Stomach (tissue), 9 donors: ENCODE data around the gene PRDM12. TPM values are rescaled to one million over a fixed set of nuclear protein-coding genes. Genes with fewer than 3 reads are reported as not detected.
A peak's percentile ranks its signal among the peaks of the same experiment; 100 is the strongest.

ENCODE experiments used
- DNase-seq, 2 donors: peaks; one replicate each; pipeline versions ENCODE4 v3.0.0 to v3.0.0-alpha.2; 2013 to 2019
- H3K27ac ChIP-seq, 5 donors: fragments of 200-600 bp in 4 of 5; sonication (generic) in 4 of 5; one replicate each; pipeline ENCODE4 v1.5.1; 2013 to 2019; ENCODE audit warnings: mild to moderate bottlenecking in 1 of 5, moderate library complexity in 1 of 5
- H3K27me3 ChIP-seq, 3 donors: fragments of 200-600 bp; sonication (generic); one replicate each; pipeline ENCODE4 v1.5.1; 2017 to 2019; ENCODE audit warnings: mixed run types in 1 of 3
- H3K36me3 ChIP-seq, 4 donors: fragments of 200-600 bp; sonication (generic); 1 replicate in 3 of 4; 2 replicates in 1 of 4; pipeline ENCODE4 v1.5.1; 2016 to 2019
- H3K4me1 ChIP-seq, 4 donors: fragments of 200-600 bp; sonication (generic); one replicate each; pipeline ENCODE4 v1.5.1; 2016 to 2019
- H3K4me3 ChIP-seq, 4 donors: fragments of 200-600 bp; sonication (generic) in 3 of 4; one replicate each; pipeline ENCODE4 v1.5.1; 2016 to 2019; ENCODE audit warnings: mild to moderate bottlenecking in 1 of 4
- H3K9me3 ChIP-seq, 4 donors: fragments of 200-600 bp; sonication (generic); one replicate each; pipeline ENCODE4 v1.5.1; 2016 to 2019
- CTCF ChIP-seq, 7 experiments: fragments of 450-650 bp in 4 of 7; fragments of 200-600 bp in 3 of 7; sonication (generic) in 3 of 7; IDR thresholded peaks; one replicate each; pipeline ENCODE4 v1.5.1; 2016 to 2019; ENCODE audit warnings: antibody characterized with exemption in 7 of 7, control low read depth in 2 of 7, mild to moderate bottlenecking in 1 of 7
- EP300 ChIP-seq: sonication (generic); formaldehyde crosslinking; IDR thresholded peaks from one replicate; pipeline ENCODE4 v1.6.1; 2017; ENCODE audit warnings: antibody characterized with exemption
- POLR2A ChIP-seq, 4 donors: fragments of 450-650 bp; IDR thresholded peaks; one replicate each; pipeline ENCODE4 v1.6.1; 2016; ENCODE audit warnings: antibody characterized with exemption in 4 of 4, control low read depth in 2 of 4, mild to moderate bottlenecking in 1 of 4, moderate library complexity in 1 of 4
- POLR2AphosphoS5 ChIP-seq, 3 donors: sonication (generic); formaldehyde crosslinking; IDR thresholded peaks; one replicate each; pipeline ENCODE4 v1.6.1; 2016; ENCODE audit warnings: antibody characterized with exemption in 3 of 3
- WGBS, 5 donors: extraction: QIAGEN DNeasy Blood & Tissue Kit in 3 of 5; methylation state at CpG; one replicate each; pipeline versions ENCODE4 v1.1.5 to v1.1.7; 2013 to 2018; 5-methylcytosine and 5-hydroxymethylcytosine counted together
- intact Hi-C: fragments of 100-400 bp; cut with DNase I; formaldehyde crosslinking; loops from one replicate; pipeline ENCODE4 v1.15.1; 2023; ENCODE audit warnings: low total_unique reads
- polyA plus RNA-seq, 3 donors: library from polyadenylated mRNA; stranded (reverse); fragments of 200-250 nt; gene quantifications; one replicate each; pipeline ENCODE4 v1.2.3, GENCODE V29; 2013
- total RNA-seq, 5 donors: library from RNA; depleted of rRNA; stranded (reverse); fragments of >200 nt; gene quantifications; one replicate each; pipeline versions ENCODE4 v1.1.0 to v1.2.3, GENCODE V29; 2014 to 2016
- donor health status: healthy with polysubstance abuse.
- donor health status: Bipolar disorder and iron deficiency.
- donor health status: healthy.

PRDM12 gene
- total and polyA plus RNA-seq, 8 donors: 0.08 TPM; not detected in 7

GRCh38 chr9:130688072-130688471 is 23.7 kb downstream of the PRDM12 start:
- H3K4me1 ChIP-seq: peaks cover 0 to 24% (median 15%) of the 10 kb centered on the region in 4 donors
- TF ChIP-seq POLR2AphosphoS5 (IDR thresholded peaks at IDR 0.05): no peak
- TF ChIP-seq EP300: no peak
- TF ChIP-seq CTCF (IDR thresholded peaks at IDR 0.05): no peak
- no peak for TF ChIP-seq POLR2A (IDR thresholded peaks at IDR 0.05)
- no peak overlapping the region for H3K4me3 ChIP-seq
- intact Hi-C loops: no loop called here
- H3K36me3 ChIP-seq: no peaks in the 10 kb centered on the region
- WGBS, 5 donors: 69 to 83% (median 77%) methylated on average over 5 of the region's 5 CpGs
- H3K27ac ChIP-seq: no peak overlapping the region
- H3K27me3 ChIP-seq: no peaks in the 10 kb centered on the region
- DNase-seq: no peak
- H3K9me3 ChIP-seq: peaks cover 0 to 6% (median 2%) of the 10 kb centered on the region in 4 donors

- no peak for DNase-seq
- peaks cover 0 to 6% (median 2%) of the 10 kb centered on the region in 4 donors for H3K9me3 ChIP-seq
- peak overlapping the region; percentile 38 to 48 (median 42) for H3K4me3 ChIP-seq
- H3K4me1 ChIP-seq: peaks cover 5 to 34% (median 24%) of the 10 kb centered on the region in 4 donors
- TF ChIP-seq EP300: no peak
- no peak for TF ChIP-seq POLR2A (IDR thresholded peaks at IDR 0.05)
- no peak for TF ChIP-seq POLR2AphosphoS5 (IDR thresholded peaks at IDR 0.05)
- intact Hi-C loops: no loop called here
- peak overlapping the region; percentile 83 to 95 (median 88) for H3K27ac ChIP-seq
- 8 to 48% (median 15%) methylated on average over 1 of the region's 1 CpG for WGBS, 5 donors
- H3K36me3 ChIP-seq: no peaks in the 10 kb centered on the region
- H3K27me3 ChIP-seq: no peaks in the 10 kb centered on the region
These were observed 25.2 kb downstream of the PRDM12 start for GRCh38 chr9:130689572-130689936.

- H3K9me3 ChIP-seq: peaks cover 0 to 4% (median under 1%) of the 10 kb centered on the region in 4 donors
- peak overlapping the region; percentile 83 to 95 (median 88) for H3K27ac ChIP-seq
- no peaks in the 10 kb centered on the region for H3K27me3 ChIP-seq
- H3K36me3 ChIP-seq: no peaks in the 10 kb centered on the region
- WGBS, 5 donors: 26 to 44% (median 32%) methylated on average over 15 of the region's 15 CpGs
- intact Hi-C loops: no loop called here
- peaks cover 10 to 40% (median 29%) of the 10 kb centered on the region in 4 donors for H3K4me1 ChIP-seq
- DNase-seq: peak; percentile 87 to 95
- TF ChIP-seq CTCF (IDR thresholded peaks at IDR 0.05) (no peak), POLR2AphosphoS5 (IDR thresholded peaks at IDR 0.05) (peak; percentile 20 to 82 (median 74)), POLR2A (IDR thresholded peaks at IDR 0.05) (peak in 1 of 4 donors; percentile 66)
- peak overlapping the region; percentile 38 to 48 (median 42) for H3K4me3 ChIP-seq
These were observed 25.7 kb downstream of the PRDM12 start for GRCh38 chr9:130689937-130690700.

DNA sequence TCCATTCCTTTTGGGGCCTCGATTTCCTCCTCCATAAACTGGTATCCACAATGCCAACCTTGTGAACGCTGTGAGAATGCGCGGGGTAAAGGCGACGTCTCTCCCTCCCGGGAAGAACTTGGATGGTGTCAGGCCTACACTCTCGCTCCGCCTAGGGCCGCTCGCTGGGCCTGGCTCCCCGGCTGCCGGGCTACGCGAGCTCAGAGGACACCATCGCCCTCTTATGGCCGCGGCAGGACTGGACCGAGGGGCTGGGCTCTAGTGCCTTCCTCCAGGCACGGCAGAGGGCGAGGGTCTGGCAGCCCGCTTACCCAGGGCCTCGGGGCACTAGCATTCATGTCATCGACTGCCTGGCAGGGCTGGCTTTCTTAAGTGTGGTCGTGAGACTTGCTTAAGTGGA is 27.9 kb downstream of the PRDM12 start:
- TF ChIP-seq POLR2A (IDR thresholded peaks at IDR 0.05): no peak
- TF ChIP-seq EP300: no peak
- peaks cover 14 to 21% (median 20%) of the 10 kb centered on the region in 4 donors for H3K36me3 ChIP-seq
- H3K4me1 ChIP-seq: peaks cover 11 to 50% (median 35%) of the 10 kb centered on the region in 4 donors
- H3K9me3 ChIP-seq: no peaks in the 10 kb centered on the region
- H3K27me3 ChIP-seq: no peaks in the 10 kb centered on the region
- no peak overlapping the region for H3K27ac ChIP-seq
- H3K4me3 ChIP-seq: no peak overlapping the region
- WGBS, 5 donors: 54 to 64% (median 58%) methylated on average over 19 to 25 of the region's 25 CpGs
- peak in 1 of 2 donors; percentile 81 for DNase-seq
- intact Hi-C loops: no loop called here

- peak overlapping the region; percentile 69 to 93 (median 74) for H3K4me3 ChIP-seq
- DNase-seq: no peak
- peaks cover 11 to 53% (median 36%) of the 10 kb centered on the region in 4 donors for H3K4me1 ChIP-seq
- H3K27me3 ChIP-seq: no peaks in the 10 kb centered on the region
- H3K36me3 ChIP-seq: peaks cover 18 to 29% (median 28%) of the 10 kb centered on the region in 4 donors
- TF ChIP-seq POLR2A (IDR thresholded peaks at IDR 0.05) (no peak), EP300 (no peak), CTCF (IDR thresholded peaks at IDR 0.05) (no peak), POLR2AphosphoS5 (IDR thresholded peaks at IDR 0.05) (no peak)
- peak overlapping the region in 4 of 5 donors; percentile 59 to 81 (median 68) for H3K27ac ChIP-seq
- intact Hi-C loops: no loop called here
- WGBS, 5 donors: 4 to 13% (median 6%) methylated on average over 8 of the region's 8 CpGs
- H3K9me3 ChIP-seq: no peaks in the 10 kb centered on the region
These were observed 28.7 kb downstream of the PRDM12 start for GRCh38 chr9:130693101-130693425.
